ENCODE measurements around the gene PTPRN.
A peak's percentile ranks its signal among the peaks of the same experiment; 100 is the strongest.

PTPRN gene

DNA sequence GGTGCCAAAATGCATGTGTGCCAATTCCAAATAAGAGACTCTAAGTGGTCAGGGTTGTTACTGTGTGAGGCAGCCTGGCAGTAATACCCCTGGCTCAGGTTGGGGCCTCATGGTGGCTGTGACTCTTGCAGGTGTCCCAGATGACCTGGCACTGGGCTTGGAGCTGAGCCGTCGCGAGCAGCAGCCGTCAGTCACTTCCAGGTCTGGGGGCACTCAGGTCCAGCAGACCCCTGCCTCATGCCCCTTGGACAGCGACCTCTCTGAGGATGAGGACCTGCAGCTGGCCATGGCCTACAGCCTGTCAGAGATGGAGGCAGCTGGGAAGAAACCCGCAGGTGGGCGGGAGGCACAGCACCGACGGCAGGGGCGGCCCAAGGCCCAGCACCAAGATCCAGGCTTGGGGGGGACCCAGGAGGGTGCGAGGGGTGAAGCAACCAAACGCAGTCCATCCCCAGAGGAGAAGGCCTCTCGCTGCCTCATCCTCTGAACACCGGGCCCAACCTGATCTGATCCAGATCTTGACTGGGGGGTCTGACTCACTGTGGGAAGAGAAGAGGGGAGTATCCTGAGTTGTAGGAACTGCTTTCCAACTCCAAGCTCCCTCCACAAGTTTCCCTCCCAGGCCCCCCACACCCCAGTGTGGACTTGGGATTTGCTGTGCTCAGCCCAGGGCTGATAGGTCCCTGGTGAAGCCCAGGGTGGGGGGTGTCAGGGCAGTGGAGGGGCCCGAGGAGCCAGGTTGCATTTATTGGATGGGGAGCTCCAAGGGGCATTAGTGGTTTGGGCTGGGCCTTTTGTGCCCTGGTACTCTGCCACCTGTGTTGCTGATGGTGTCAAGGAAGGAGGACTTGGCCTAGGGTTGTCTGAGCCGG, 24.5 kb downstream of the PTPRN start:
- TF ChIP-seq, protein P1, sequence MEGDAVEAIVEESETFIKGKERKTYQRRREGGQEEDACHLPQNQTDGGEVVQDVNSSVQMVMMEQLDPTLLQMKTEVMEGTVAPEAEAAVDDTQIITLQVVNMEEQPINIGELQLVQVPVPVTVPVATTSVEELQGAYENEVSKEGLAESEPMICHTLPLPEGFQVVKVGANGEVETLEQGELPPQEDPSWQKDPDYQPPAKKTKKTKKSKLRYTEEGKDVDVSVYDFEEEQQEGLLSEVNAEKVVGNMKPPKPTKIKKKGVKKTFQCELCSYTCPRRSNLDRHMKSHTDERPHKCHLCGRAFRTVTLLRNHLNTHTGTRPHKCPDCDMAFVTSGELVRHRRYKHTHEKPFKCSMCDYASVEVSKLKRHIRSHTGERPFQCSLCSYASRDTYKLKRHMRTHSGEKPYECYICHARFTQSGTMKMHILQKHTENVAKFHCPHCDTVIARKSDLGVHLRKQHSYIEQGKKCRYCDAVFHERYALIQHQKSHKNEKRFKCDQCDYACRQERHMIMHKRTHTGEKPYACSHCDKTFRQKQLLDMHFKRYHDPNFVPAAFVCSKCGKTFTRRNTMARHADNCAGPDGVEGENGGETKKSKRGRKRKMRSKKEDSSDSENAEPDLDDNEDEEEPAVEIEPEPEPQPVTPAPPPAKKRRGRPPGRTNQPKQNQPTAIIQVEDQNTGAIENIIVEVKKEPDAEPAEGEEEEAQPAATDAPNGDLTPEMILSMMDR (IDR thresholded peaks at IDR 0.05; ENCODE audit: borderline replicate concordance, control extremely low read depth, extremely low read depth, insufficient read depth, missing control alignments): no peak
- peak; percentile 15 for DNase-seq (ENCODE audit: low spot score)
- in situ Hi-C loops (cut with MboI; ENCODE audit: low sequenced_read_pairs, unreplicated experiment): loop anchor here (25.0 kb wide), 1 partner anchor 122 kb away; the partner anchor contains the start of genes NHEJ1 and SLC23A3

DNA sequence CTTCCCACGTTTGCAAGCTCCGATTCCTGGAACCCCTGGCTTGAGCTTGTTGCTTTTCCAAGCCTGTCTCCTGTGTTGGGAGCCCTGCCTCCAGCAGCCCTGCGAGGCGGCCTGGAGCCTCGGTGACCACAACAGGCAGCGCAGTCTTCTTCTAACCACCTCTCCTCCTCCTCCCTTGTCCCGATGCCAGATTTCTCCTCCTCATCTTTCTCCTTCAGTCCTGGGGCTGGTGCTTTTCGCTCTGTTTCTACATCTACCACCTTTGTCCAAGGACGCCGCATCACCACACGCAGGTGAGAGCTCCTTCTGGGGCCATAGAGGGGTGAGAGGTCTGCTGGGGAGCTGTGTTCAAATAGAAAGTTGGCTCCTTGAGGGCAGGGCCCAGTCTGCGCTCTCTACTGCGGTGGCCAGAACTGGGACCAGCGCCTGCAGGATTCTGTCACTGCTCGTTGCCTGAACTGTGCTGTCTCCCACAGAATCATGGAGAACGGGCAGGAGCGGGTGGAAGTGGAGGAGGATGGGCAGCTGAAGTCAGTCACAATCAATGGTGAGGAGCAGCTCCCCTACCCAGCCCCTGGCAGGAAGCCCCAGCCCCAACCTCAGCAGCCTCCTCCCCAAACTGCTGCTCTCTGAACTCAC, 26.1 kb downstream of the PTPRN start:
- in situ Hi-C loops (cut with MboI; ENCODE audit: low sequenced_read_pairs, unreplicated experiment): loop anchor here (25.0 kb wide), 1 partner anchor 121 kb away; the partner anchor contains the start of genes NHEJ1 and SLC23A3
- DNase-seq (ENCODE audit: low spot score): no peak
- TF ChIP-seq, protein P1 (IDR thresholded peaks at IDR 0.05; ENCODE audit: borderline replicate concordance, control extremely low read depth, extremely low read depth, insufficient read depth, missing control alignments): no peak

DNA sequence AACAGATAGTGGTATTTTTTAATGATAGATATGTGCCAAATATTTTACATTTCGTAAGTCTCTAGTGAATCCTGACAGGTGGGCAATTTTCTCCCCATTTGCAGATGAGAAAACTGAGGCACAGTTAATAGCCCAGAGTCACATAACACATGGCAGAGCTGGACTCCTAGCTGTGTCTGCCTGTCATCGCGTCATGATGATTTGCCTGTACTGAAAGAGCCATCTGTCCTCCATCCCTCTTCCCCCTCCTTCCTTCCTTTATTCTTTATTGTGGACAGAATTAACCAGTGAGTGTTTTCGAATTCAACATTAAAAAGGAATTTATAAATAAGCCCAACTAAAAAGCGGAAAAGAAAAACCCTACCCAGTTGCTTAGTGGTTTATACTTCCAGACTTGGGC, 26.8 kb downstream of the PTPRN start:
- in situ Hi-C loops (cut with MboI; ENCODE audit: low sequenced_read_pairs, unreplicated experiment): loop anchor here (25.0 kb wide), 1 partner anchor 120 kb away; the partner anchor contains the start of genes NHEJ1 and SLC23A3
- TF ChIP-seq, protein P1 (IDR thresholded peaks at IDR 0.05; ENCODE audit: borderline replicate concordance, control extremely low read depth, extremely low read depth, insufficient read depth, missing control alignments): no peak
- DNase-seq (ENCODE audit: low spot score): no peak

DNA sequence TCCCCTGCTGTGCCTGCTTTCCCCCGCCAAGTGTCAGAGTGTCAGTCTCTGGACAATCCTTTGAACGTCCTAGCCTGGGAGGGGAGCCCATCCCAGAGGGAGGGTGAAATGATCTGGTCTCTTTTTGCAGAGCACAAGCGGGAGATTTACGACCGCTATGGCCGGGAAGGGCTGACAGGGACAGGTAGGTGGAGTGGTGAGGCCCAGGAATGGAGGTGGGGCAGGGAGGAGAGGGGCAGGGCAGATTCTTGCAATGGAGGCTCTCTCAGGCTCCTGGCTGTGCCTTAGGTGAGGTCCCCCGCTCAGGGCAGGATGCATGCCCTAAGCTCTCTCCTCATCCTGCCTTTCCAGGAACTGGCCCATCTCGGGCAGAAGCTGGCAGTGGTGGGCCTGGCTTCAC, 27.6 kb downstream of the PTPRN start:
- DNase-seq (ENCODE audit: low spot score): no peak
- in situ Hi-C loops (cut with MboI; ENCODE audit: low sequenced_read_pairs, unreplicated experiment): loop anchor here (25.0 kb wide), 1 partner anchor 119 kb away; the partner anchor contains the start of genes NHEJ1 and SLC23A3
- TF ChIP-seq, protein P1 (IDR thresholded peaks at IDR 0.05; ENCODE audit: borderline replicate concordance, control extremely low read depth, extremely low read depth, insufficient read depth, missing control alignments): no peak

GRCh38 chr2:219280651-219281050, 28.6 kb downstream of the PTPRN start:
- DNase-seq (ENCODE audit: low spot score): no peak
- in situ Hi-C loops (cut with MboI; ENCODE audit: low sequenced_read_pairs, unreplicated experiment): loop anchor here (25.0 kb wide), 1 partner anchor 118 kb away; the partner anchor contains the start of genes NHEJ1 and SLC23A3
- TF ChIP-seq, protein P1 (IDR thresholded peaks at IDR 0.05; ENCODE audit: borderline replicate concordance, control extremely low read depth, extremely low read depth, insufficient read depth, missing control alignments): no peak

DNA sequence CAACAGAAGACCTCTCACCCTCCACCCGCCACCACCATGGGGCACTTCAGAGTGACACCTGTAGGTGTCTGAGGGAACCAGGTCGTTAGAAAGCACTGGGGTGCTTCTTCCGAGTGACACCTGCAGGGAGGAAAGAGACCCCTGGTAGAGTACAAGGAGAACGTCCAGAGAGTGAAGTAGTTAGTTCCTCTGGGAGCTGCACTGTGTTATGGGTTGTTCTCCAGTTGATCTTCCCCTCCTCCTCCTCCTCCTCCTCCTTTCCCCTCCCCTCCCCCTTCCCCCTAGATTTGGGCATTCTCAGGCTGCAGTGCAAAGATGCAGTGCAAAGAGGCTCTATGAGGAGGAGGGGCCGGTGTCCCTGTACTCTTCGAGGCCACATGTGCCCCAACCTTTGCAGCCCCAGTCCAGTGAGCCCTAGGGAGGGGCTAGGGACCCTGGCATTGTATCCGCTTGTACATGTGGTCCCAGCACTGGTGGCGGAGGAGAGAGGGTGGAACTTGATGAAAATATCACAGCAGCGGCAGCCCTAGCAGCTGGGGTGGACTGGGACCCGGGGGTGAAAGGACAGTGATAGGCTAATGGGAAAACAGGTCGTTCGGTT, 29.2 kb downstream of the PTPRN start:
- peak; percentile 16 for DNase-seq (ENCODE audit: low spot score)
- in situ Hi-C loops (cut with MboI; ENCODE audit: low sequenced_read_pairs, unreplicated experiment): loop anchor here (25.0 kb wide), 1 partner anchor 118 kb away; the partner anchor contains the start of genes NHEJ1 and SLC23A3
- TF ChIP-seq, protein P1 (IDR thresholded peaks at IDR 0.05; ENCODE audit: borderline replicate concordance, control extremely low read depth, extremely low read depth, insufficient read depth, missing control alignments): peak; percentile 14
